ENCODE data around the gene BTBD9.

The BTBD9 gene
- total RNA-seq, result 35.4 to 93.1 (median 57.3) reads per million in 9 experiments

DNA sequence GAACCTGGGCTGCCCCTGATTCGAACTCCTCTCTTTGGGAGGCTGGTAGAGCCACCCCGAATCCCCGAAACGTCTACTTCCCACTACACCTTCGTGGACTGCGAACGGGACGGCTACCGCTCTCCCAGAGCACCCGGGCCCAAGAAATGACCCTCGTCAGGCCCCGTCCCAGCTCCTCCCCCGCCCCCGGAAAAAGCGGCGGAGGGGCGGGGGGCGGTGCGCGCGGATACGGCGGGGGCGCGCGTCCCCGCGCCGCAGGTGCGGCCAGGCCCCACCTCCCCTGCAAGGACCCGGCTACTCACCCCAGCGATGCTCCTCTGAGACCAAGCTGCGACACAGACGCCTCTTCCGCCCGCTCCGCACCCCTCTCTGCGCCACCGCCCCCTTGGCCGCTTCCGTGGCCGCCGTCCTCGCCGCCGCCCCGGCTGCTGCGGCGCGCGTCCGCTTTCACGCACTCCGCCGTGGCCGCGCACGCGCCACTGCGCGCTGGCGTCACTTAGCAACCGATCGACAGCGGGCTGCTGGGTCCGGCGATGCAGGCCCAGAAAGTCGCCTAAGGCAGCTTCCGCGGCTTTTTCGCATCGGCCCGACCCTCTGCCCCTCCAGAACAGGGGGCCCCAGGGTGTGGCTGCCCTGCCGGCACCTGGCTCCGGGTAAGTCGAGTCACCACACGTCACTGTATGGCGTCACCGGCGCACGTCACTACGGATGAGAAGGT lies at the start of gene BTBD9:
Gene BTBD9, minus strand, starts transcription at position 432 of the 718 bp plus-strand sequence.
- Mint-ChIP-seq H3K27me3 (no peaks in the 10 kb centered on the region), H3K27ac (peak within 1 kb of the TSS; percentile 94 to 95), H3K4me3 (peak within 1 kb of the TSS; percentile 84 to 87), H3K4me1 (ENCODE audit: low read depth in 2 of 2) (peaks cover 32 to 53% of the 10 kb centered on the region in 2 donors), H3K36me3 (ENCODE audit: insufficient read depth) (peaks cover 17% of the 10 kb centered on the region), H3K9me3 (no peaks in the 10 kb centered on the region)
- DNase-seq, result peak; percentile 80 to 86 (median 86)
- ATAC-seq (replicated peaks), result peak; percentile 86

DNA sequence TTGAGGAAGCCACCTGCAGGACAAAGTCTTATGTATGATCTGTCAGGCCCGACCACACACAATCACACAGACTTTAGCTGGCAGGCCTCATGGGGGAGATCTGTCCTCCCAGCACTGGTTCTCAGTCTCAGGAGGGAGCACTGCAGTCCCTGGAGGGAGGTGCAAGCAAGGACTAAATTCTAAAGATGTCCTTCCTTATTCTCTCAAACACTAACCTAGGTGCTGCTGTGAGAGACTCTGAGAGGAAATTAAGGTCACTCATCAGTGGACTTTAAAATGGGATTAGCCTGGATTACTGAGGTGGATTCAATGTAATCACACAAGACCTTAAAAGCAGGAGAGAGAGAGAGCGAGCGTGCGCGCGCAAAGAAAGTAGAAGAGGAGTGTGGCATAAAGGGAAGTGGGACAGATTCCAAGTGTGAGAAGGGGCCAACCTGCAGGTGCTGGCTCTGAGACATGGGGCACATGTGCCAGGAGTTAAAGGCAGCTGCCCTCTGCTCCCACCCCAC lies 48.9 kb upstream of the BTBD9 start:
- no peak for ATAC-seq (replicated peaks)
- H3K4me3 Mint-ChIP-seq, result no peak overlapping the region
- H3K27me3 Mint-ChIP-seq, result no peaks in the 10 kb centered on the region

DNA sequence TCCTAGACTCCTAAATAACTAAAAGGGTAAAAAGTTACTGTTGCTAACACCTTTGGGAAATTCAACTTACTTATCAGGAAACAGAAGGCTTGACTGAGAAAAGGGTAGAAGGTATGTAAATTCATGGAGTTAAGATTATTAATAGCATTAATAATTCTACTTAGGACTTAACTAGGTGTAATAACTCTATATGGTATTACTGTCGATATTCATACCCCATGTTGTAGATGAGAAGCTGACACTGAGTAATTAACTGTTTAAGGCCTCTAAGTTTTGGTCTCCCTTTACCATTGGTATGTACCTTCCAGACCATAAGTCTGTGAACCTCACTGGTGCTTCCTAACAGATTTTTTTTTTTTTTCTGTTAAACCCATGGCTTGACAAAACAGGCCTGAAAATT lies 47.8 kb upstream of the BTBD9 start:
- no peak for DNase-seq
- H3K4me3 Mint-ChIP-seq, result no peak overlapping the region
- no peak for ATAC-seq (replicated peaks)
- peaks cover 8 to 23% of the 10 kb centered on the region in 2 donors for H3K4me1 Mint-ChIP-seq (ENCODE audit: low read depth in 2 of 2)
- H3K27ac Mint-ChIP-seq, result peak overlapping the region in 1 of 2 donors; percentile 64
- H3K9me3 Mint-ChIP-seq, result no peaks in the 10 kb centered on the region
- H3K36me3 Mint-ChIP-seq (ENCODE audit: insufficient read depth), result peaks cover 13% of the 10 kb centered on the region
- no peaks in the 10 kb centered on the region for H3K27me3 Mint-ChIP-seq

More for the DNA sequence above, 48.9 kb upstream of the BTBD9 start:
- Mint-ChIP-seq H3K9me3 (no peaks in the 10 kb centered on the region), H3K36me3 (ENCODE audit: insufficient read depth) (peaks cover 5% of the 10 kb centered on the region), H3K27ac (peak overlapping the region in 1 of 2 donors; percentile 41), H3K4me1 (ENCODE audit: low read depth in 2 of 2) (peaks cover 8 to 27% of the 10 kb centered on the region in 2 donors)
- no peak for DNase-seq

DNA sequence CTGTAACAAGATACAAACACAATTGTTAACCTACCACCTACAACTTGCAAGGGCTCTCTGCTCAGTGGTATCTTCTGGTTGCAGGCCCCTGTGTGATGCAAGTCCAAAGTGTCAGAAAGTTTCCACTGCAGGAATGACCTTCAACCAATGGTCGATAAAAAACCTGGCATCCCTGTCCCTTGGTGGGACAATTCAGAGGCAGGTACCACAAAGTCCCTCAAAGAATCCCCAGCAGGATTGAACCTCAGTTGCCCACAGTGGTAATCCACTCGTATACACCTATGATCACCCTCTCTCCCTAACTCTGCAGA lies 47.3 kb upstream of the BTBD9 start:
- Mint-ChIP-seq H3K4me3 (no peak overlapping the region), H3K27me3 (no peaks in the 10 kb centered on the region), H3K36me3 (ENCODE audit: insufficient read depth) (peaks cover 16% of the 10 kb centered on the region), H3K4me1 (ENCODE audit: low read depth in 2 of 2) (peaks cover 8 to 19% of the 10 kb centered on the region in 2 donors), H3K9me3 (no peaks in the 10 kb centered on the region), H3K27ac (peak overlapping the region in 1 of 2 donors; percentile 64)
- ATAC-seq (replicated peaks) (no peak), DNase-seq (no peak)

DNA sequence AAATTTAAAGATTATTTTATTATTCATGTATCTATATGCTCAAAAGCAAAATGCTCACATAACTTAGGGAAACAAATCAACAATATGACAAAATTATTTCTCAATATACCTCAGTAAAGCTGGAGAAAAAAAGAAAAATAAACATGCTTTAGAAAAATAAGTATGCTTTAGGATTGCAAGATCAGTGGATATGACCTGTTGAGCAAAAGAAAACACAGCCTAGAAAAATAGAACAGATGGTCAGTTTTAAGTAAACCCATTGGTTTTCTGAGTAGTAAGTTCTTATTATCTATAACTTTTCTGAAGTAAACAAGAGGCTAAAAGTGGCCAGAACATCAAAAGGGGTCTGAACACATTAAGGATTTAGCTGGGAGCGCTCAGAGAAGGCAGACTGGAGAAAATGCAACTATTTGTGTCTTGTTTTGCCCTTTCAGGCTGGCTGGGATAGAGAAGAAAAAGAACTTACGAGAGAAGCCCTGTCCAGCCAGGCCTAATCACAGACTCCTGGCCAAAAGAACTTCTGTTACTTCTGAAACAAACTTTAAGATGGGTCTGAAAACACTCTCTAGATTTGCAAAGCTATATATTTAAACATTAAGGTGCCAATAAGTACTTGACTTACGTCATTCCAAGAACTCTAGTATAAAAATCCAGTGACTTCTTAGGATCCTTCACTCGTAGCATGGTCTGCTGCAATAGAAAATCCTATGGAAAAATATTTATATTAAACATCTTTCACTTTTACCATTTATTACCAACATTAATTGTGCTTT lies 46.7 kb upstream of the BTBD9 start:
- peaks cover 8 to 19% of the 10 kb centered on the region in 2 donors for H3K4me1 Mint-ChIP-seq (ENCODE audit: low read depth in 2 of 2)
- no peak overlapping the region for H3K27ac Mint-ChIP-seq
- H3K27me3 Mint-ChIP-seq, result no peaks in the 10 kb centered on the region
- H3K36me3 Mint-ChIP-seq (ENCODE audit: insufficient read depth), result peaks cover 22% of the 10 kb centered on the region
- H3K9me3 Mint-ChIP-seq, result no peaks in the 10 kb centered on the region
- no peak for DNase-seq
- H3K4me3 Mint-ChIP-seq, result no peak overlapping the region
- no peak for ATAC-seq (replicated peaks)

DNA sequence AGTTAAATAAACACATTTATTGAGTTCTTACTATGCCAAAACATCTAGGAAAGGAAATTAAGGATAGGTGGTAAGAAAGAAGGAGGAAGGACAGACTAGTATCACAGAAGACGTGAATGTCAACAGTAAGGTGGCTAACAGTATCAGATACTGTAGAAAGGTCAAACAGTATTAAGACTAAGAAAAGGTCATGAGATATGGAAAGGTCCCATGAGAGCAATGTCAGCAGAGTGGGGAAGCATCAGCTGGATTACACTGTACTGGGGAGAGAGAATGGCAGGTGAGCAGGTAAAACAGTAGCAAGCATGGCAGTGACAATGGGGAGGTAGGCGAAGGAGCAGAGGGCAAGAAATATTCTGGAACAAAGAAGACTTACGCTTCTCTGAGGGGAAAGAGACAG lies 45.2 kb upstream of the BTBD9 start:
- DNase-seq, result no peak
- ATAC-seq (replicated peaks), result no peak
- H3K4me1 Mint-ChIP-seq (ENCODE audit: low read depth in 2 of 2), result peaks cover 8 to 16% of the 10 kb centered on the region in 2 donors
- no peak overlapping the region for H3K4me3 Mint-ChIP-seq
- peaks cover 22% of the 10 kb centered on the region for H3K36me3 Mint-ChIP-seq (ENCODE audit: insufficient read depth)
- peak overlapping the region in 1 of 2 donors; percentile 0 for H3K27ac Mint-ChIP-seq
- no peaks in the 10 kb centered on the region for H3K9me3 Mint-ChIP-seq
- no peaks in the 10 kb centered on the region for H3K27me3 Mint-ChIP-seq

DNA sequence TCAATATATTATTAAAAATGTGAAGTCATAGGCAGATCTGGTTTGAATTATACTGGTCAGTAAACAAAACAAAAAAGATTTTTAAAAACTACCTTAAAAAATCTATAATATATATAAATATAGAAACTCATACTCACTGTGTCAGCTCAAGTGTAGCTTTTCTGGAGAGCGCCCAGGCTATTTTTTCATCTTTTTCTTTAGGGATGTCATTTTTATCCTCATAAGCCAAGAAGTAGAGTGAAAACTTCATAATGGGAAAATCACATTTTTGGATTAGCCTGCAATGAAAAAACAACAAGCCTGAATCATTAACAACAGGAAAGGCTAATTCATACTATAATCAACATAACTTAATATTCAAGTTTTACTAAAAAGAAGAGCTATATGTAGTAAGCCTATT lies 44.5 kb upstream of the BTBD9 start:
- ATAC-seq (replicated peaks), result no peak
- H3K36me3 Mint-ChIP-seq (ENCODE audit: insufficient read depth), result peaks cover 26% of the 10 kb centered on the region
- no peaks in the 10 kb centered on the region for H3K9me3 Mint-ChIP-seq
- H3K4me3 Mint-ChIP-seq, result no peak overlapping the region
- DNase-seq, result no peak
- peaks cover 8 to 13% of the 10 kb centered on the region in 2 donors for H3K4me1 Mint-ChIP-seq (ENCODE audit: low read depth in 2 of 2)
- H3K27me3 Mint-ChIP-seq, result no peaks in the 10 kb centered on the region
- H3K27ac Mint-ChIP-seq, result no peak overlapping the region

DNA sequence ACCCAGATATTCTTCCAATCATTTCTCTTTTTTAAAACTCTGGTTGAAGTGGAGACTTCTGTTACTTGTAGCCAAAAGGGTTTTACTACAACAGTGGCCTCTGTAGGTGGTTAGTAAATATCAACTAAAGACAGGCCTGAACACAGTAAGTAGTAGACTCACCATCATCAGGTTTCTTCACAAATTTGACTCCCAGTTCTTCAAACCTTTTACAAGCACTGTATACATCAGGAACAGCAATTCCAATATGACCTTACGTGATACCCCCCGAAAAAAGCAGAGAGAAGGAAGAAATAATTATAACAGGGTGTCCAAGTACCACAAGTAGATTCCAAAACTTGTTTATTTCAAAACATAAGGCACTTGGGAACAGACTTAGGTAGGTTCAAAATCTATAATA lies 42.1 kb upstream of the BTBD9 start:
- Mint-ChIP-seq H3K9me3 (no peaks in the 10 kb centered on the region), H3K27ac (no peak overlapping the region), H3K27me3 (no peaks in the 10 kb centered on the region), H3K4me3 (no peak overlapping the region), H3K36me3 (ENCODE audit: insufficient read depth) (peaks cover 33% of the 10 kb centered on the region), H3K4me1 (ENCODE audit: low read depth in 2 of 2) (peaks cover 0 to 1% of the 10 kb centered on the region in 2 donors)
- DNase-seq (no peak), ATAC-seq (replicated peaks) (no peak)

DNA sequence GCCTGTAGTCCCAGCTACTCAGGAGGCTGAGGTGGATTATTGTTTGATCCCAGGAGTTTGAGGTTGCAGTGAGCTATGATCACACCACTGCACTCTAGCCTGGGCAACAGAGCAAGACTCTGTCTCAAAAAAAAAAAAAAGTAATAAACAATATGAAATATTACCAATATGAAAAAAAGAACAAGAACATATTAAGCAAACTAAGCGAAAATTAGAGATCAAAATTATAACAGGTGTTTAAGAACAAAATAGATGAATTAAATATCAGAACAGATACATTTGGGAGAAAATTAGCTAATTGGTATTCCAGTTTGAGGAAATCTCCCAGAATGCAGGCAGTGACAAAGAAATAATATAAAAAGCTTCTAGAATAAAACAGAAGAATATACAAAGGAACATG lies 39.9 kb upstream of the BTBD9 start:
- no peak overlapping the region for H3K4me3 Mint-ChIP-seq
- H3K27ac Mint-ChIP-seq, result peak overlapping the region in 1 of 2 donors; percentile 71
- H3K36me3 Mint-ChIP-seq (ENCODE audit: insufficient read depth), result peaks cover 40% of the 10 kb centered on the region
- no peak for DNase-seq
- no peak for ATAC-seq (replicated peaks)
- H3K9me3 Mint-ChIP-seq, result no peaks in the 10 kb centered on the region
- no peaks in the 10 kb centered on the region for H3K27me3 Mint-ChIP-seq
- H3K4me1 Mint-ChIP-seq (ENCODE audit: low read depth in 2 of 2), result peaks cover 0 to 5% of the 10 kb centered on the region in 2 donors

DNA sequence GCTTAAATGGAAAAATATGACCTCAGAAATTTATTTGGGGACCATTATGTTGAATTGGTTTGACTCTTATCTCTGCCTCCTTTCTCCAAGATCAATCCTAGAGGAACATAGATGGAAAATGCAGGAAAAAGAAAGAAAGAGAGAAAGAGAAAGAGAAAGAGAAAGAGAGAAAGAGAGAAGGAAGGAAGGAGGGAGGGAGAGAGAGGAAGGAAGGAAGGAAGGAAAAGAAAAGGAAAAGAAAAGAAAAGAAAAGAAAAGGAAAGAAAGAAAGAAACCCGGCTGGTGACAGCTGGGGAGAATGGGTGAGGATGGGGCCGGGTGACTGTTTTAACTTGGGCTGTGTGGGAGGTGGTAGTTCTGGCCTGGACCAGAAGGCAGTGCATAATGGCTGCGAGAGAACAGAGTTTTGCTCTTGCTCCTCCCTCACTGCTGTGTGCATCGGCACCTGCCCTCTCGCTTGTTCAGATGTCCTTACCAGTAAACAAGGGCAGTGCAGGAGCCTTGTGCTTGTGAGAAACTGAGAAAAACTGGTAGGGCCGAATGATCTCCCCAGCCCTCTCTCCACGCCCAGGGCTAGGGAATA lies 38.5 kb upstream of the BTBD9 start:
- Mint-ChIP-seq H3K9me3 (no peaks in the 10 kb centered on the region), H3K4me1 (ENCODE audit: low read depth in 2 of 2) (peaks cover 3 to 5% of the 10 kb centered on the region in 2 donors), H3K27me3 (no peaks in the 10 kb centered on the region), H3K36me3 (ENCODE audit: insufficient read depth) (peaks cover 31% of the 10 kb centered on the region), H3K27ac (peak overlapping the region in 1 of 2 donors; percentile 59), H3K4me3 (no peak overlapping the region)
- DNase-seq (no peak), ATAC-seq (replicated peaks) (no peak)

DNA sequence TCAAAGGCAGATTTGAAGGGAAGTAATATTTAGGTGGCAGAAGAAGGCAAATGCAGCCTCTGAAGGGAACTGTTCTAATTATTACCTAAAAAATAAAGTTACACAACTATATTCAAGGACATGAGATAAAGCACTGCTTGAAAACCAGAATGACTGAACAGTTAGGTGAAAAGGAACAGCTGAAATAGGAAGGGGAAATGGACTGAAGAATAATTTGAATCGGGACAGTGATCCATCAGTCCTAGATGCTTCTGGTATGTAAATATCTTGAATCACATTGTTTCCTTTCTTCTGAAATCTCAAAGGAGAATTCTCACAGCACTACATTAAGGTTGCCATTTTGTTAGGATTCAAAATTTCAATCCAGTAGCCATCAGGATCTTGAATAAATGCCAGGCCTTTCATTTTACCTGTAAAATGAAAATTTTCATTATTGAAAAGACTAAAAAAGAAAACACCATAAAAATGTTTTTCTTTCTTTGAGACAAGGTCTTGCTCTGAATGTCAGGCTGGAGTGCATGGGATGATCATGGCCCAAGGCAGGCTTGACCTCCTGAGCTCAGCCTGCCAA lies 37.3 kb upstream of the BTBD9 start:
- Mint-ChIP-seq H3K9me3 (no peaks in the 10 kb centered on the region), H3K27me3 (no peaks in the 10 kb centered on the region), H3K36me3 (ENCODE audit: insufficient read depth) (peaks cover 24% of the 10 kb centered on the region), H3K4me3 (no peak overlapping the region), H3K4me1 (ENCODE audit: low read depth in 2 of 2) (peaks cover 5 to 6% of the 10 kb centered on the region in 2 donors), H3K27ac (peak overlapping the region; percentile 16 to 21)
- ATAC-seq (replicated peaks) (no peak), DNase-seq (no peak)

DNA sequence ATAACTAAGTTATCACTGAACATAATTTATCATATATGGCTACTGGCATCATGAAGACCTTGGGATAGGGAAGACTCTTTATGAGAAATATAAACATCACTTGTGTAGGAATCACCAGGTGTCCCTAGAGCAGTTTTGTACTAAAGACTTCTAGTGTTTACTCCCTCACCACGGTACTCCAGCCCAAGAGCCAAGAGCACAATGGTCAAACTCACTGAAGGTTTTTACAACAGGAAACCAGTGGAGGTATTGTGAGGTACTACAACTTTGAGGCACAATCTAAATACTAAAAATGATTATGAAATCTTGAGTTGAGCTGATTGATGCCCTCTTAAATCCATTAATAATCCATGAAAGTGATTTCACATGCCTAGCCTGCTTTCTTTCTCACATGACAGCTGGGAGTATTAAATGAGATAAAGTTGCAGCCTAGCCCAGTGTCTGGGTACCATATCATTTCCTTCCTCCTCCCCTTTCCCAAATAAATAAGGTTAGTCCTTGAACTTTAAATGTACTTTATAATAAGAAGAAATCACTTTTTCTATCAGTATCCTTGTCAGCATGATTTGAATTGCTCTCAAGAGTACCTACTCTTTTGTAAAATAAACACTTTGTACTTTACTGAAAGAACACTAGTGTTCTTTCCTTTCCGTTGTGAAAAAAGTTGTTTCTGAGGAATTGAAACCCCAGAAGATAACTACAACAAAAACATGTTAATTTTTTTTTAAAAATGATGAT lies 36.7 kb upstream of the BTBD9 start:
- Mint-ChIP-seq H3K4me1 (ENCODE audit: low read depth in 2 of 2) (peaks cover 5 to 7% of the 10 kb centered on the region in 2 donors), H3K27ac (peak overlapping the region; percentile 16 to 21), H3K27me3 (no peaks in the 10 kb centered on the region), H3K36me3 (ENCODE audit: insufficient read depth) (peaks cover 18% of the 10 kb centered on the region), H3K9me3 (no peaks in the 10 kb centered on the region), H3K4me3 (no peak overlapping the region)
- ATAC-seq (replicated peaks) (no peak), DNase-seq (no peak)
